Hematopoietic multipotent progenitor cell treated with erythropoietin and hydrocortisone succinate and interleukin-3 and kit ligand, for 8 days (in vitro differentiated cells): ENCODE measurements around the gene NNMT.

Experiments
- DNase-seq: peaks from one replicate; pipeline ENCODE4 v3.0.0-alpha.2; 2015

The NNMT gene

GRCh38 chr11:114295676-114296604 lies at the start of gene NNMT:
Gene NNMT, plus strand, starts transcription at chr11:114296399. Its CDS starts 158 bp downstream, at chr11:114296557.
- DNase-seq, result no peak

- no peak for DNase-seq
These were observed 49.0 kb upstream of the NNMT start for GRCh38 chr11:114247070-114247789.

GRCh38 chr11:114250180-114250579 lies 46.0 kb upstream of the NNMT start:
- no peak for DNase-seq

GRCh38 chr11:114250993-114251814 lies 45.0 kb upstream of the NNMT start:
- DNase-seq, result no peak

- no peak for DNase-seq
These were observed 44.3 kb upstream of the NNMT start for GRCh38 chr11:114251815-114252337.

DNA sequence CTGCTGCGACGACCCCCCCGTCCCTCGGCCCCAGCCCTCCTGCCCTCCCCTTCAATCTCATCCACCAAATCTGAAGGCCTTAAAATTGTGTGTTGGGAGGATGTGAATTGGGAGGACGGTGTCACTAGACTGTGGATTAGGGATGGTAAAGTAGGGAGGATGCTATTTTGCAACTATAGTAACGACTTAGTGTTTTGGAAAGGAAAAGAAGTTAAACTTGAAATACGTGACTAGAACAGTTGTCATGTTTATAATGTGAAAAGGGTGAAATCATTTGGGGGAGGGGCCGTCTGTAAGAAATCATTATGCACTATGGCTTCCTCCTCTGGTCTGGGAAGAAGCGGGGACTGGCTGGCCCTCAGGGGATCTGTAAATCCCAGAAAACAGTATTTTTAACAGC lies 43.4 kb upstream of the NNMT start:
- DNase-seq, result no peak

GRCh38 chr11:114253771-114254170 lies 42.4 kb upstream of the NNMT start:
- no peak for DNase-seq

- no peak for DNase-seq
These were observed 41.5 kb upstream of the NNMT start for GRCh38 chr11:114254571-114255146.

DNA sequence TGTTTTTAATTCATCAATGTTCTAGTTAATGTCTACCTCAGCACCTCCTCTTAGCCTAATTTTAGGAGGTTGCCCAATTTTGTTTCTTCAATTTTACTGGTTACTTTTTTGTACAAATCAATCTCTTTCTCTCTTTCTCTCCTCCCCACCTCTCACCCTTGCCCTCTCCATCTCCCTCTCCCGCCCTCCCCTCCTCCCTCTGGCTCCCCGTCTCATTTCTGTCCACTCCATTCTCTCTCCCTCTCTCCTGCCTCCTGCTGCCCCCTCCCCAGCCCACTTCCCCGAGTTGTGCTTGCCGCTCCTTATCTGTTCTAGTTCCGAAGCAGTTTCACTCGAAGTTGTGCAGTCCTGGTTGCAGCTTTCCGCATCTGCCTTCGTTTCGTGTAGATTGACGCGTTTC lies 40.9 kb upstream of the NNMT start:
- no peak for DNase-seq

- DNase-seq, result no peak
These were observed 39.8 kb upstream of the NNMT start for GRCh38 chr11:114256176-114256966.

- no peak for DNase-seq
These were observed 39.3 kb upstream of the NNMT start for GRCh38 chr11:114256967-114257286.

DNA sequence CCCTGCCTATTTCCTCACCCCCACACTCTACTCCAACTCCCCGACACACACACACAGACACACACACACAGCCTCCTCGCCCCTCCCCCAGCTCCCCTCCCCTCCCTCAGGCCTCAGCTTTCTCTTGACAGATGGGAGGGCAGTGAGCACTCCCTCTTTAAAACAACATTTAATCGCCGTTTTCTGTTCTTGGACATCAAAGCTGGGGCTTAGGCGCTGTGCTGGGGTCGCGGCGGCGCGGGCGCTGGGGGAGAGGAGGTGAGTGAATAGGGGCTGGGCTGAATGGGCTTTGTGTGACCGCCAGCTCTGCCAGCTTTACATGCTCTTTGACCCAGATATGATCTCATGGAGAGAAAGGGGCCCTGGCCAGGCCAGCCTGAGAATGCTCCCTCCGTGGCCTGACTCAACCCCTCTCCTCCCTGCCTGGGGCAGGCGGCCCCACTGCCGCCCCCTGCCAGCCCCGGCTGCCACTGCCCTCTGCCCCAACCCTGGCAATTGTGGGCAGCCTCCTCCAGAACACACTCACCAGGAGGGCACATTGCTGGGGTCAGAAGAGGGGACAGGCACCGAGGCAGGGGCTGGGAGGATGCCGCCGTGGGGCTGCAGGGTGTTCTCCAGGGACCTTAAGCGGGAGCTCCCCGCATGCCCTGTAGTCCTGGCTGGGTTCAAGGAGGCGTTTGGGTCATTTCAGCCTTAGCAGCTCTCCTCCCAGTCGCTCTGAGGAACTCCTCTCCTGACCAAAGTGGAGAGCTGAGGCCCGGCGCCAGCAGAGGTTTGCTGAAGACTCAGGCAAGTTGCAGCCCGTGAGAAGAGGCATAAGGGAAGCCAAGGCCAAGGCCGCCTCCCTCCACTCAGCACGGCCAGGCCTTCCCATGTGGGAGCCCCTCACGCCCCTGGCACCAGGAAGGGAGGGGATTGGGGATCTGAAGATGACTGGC lies 38.3 kb upstream of the NNMT start:
- peak; percentile 26 for DNase-seq

- peak; percentile 58 for DNase-seq
These were observed 37.5 kb upstream of the NNMT start for GRCh38 chr11:114258696-114259095.

DNA sequence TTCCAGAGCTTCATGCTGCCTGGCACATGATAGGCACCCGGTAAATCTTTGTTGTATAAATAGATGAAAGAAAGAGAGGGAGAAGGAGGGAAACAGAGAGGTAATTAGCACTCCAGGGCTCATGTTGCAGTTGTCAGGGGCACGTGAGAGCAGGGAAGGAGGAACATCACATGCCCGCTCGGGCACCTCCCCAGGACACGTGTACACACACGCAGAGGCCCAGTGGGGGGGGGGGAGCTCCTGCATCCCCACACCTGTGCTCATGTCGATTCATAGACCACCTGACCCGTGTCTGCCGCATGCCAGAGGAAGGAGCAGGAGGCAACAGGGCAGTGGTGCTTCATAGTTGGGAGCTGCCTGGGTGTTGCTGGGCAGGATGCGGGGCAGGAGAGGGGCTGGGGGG lies 37.1 kb upstream of the NNMT start:
- DNase-seq, result no peak

GRCh38 chr11:114259551-114259983 lies 36.6 kb upstream of the NNMT start:
- DNase-seq, result no peak

GRCh38 chr11:114260077-114260476 lies 36.1 kb upstream of the NNMT start:
- no peak for DNase-seq

DNA sequence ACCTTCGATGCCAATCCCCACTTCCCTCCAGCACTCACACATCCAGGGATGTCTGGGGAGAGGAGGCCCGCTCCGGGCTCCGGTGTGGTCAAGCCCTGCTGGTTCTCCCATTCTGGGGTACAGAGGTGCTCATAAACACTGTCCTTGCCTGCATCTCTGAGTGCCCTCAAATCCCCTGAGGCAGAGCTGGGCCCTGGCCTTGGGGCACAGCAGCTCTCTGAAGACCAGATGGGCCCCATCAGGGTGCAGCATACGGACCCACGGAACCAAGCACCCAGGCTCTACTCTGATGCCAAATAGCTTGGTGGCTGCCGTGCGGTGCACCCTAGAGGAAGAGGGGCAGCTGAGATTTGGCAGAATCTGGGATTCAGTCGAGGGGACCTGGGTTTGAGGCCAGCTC lies 35.7 kb upstream of the NNMT start:
- no peak for DNase-seq

DNA sequence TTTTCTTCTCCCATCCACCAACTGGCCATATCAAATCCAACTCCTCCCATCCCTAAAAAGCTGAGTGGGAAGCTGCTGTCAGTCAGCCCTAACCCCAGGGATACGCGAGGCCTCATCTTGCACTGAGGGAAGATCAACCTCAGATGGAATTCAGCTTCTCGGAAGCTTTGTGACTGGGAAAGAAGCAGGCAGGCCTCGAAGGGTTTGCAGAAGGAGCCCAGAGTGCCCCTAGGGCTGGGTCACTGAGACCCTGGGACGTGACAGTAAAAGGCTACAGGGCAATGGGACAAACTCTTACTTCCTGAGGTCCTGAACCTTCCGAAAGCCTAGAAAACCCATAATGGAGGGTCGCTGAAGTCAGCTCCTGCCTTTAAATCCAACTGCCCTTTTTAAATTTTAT lies 34.4 kb upstream of the NNMT start:
- no peak for DNase-seq

- peak; percentile 65 for DNase-seq
These were observed 33.3 kb upstream of the NNMT start for GRCh38 chr11:114262681-114263512.
